ENCODE data around the gene EDRF1.
"Not testable (repeated sequence)": the region's sequence is repeated elsewhere in the genome, so short reads cannot be mapped to it uniquely, and the experiment has no call there.

EDRF1 gene

GRCh38 chr10:125719173-125720001 is at the start of gene EDRF1:
TSS of gene EDRF1 (plus strand) at chr10:125719709. CDS start at chr10:125719808, 99 bp downstream.
- peak; percentile 97 for DNase-seq

- no peak for DNase-seq
These were observed 46.6 kb upstream of the EDRF1 start for GRCh38 chr10:125672884-125673283.

GRCh38 chr10:125679436-125679835 is 40.1 kb upstream of the EDRF1 start:
- DNase-seq = no peak

- no peak for DNase-seq
These were observed 36.4 kb upstream of the EDRF1 start, which contains the start of gene TEX36 for GRCh38 chr10:125683063-125683462. TSS of gene TEX36 (minus strand) at chr10:125683163. CDS start at chr10:125682989, 174 bp downstream.

- DNase-seq = no peak
These were observed 35.7 kb upstream of the EDRF1 start for GRCh38 chr10:125683821-125684220.

- no peak for DNase-seq
These were observed 34.9 kb upstream of the EDRF1 start for GRCh38 chr10:125684581-125684980.

- DNase-seq = no peak
These were observed 31.9 kb upstream of the EDRF1 start for GRCh38 chr10:125687507-125688185.

GRCh38 chr10:125689955-125690569 is 29.4 kb upstream of the EDRF1 start:
- no peak for DNase-seq

- no peak for DNase-seq
These were observed 28.1 kb upstream of the EDRF1 start for GRCh38 chr10:125691160-125691981.

GRCh38 chr10:125692196-125692595 is 27.3 kb upstream of the EDRF1 start:
- no peak for DNase-seq

- no peak for DNase-seq
These were observed 26.6 kb upstream of the EDRF1 start for GRCh38 chr10:125692601-125693523.

- DNase-seq = no peak
These were observed 26.0 kb upstream of the EDRF1 start for GRCh38 chr10:125693524-125693847.

- no peak for DNase-seq
These were observed 24.6 kb upstream of the EDRF1 start for GRCh38 chr10:125694883-125695282.

GRCh38 chr10:125696884-125697283 is 22.6 kb upstream of the EDRF1 start:
- not testable (repeated sequence) for DNase-seq

- no peak for DNase-seq
These were observed 21.0 kb upstream of the EDRF1 start for GRCh38 chr10:125698481-125698998.

- DNase-seq = no peak
These were observed 19.9 kb upstream of the EDRF1 start for GRCh38 chr10:125699562-125700143.

- DNase-seq = no peak
These were observed 19.1 kb upstream of the EDRF1 start for GRCh38 chr10:125700355-125700911.

- no peak for DNase-seq
These were observed 11.7 kb upstream of the EDRF1 start for GRCh38 chr10:125707541-125708468.

GRCh38 chr10:125708971-125709503 is 10.5 kb upstream of the EDRF1 start:
- DNase-seq = no peak

All from activated CD8-positive, alpha-beta memory T cell treated with anti-CD3 and anti-CD28 coated beads, Interleukin-2, amount 50 U/mL, for 48 hours (primary cell).